HG03025 (cell line): ENCODE data around the gene EID1.
"Not testable (repeated sequence)": the region's sequence is repeated elsewhere in the genome, so short reads cannot be mapped to it uniquely, and the experiment has no call there.

ENCODE experiments used
- ATAC-seq: cut with Tn5 transposase; IDR thresholded peaks from one replicate; pipeline ENCODE4 v1.9.1; 2021; ENCODE audit warnings: mild to moderate bottlenecking, moderate library complexity; ENCODE audit not compliant: unreplicated experiment, low FRiP score

EID1 gene, protein sequence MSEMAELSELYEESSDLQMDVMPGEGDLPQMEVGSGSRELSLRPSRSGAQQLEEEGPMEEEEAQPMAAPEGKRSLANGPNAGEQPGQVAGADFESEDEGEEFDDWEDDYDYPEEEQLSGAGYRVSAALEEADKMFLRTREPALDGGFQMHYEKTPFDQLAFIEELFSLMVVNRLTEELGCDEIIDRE

DNA sequence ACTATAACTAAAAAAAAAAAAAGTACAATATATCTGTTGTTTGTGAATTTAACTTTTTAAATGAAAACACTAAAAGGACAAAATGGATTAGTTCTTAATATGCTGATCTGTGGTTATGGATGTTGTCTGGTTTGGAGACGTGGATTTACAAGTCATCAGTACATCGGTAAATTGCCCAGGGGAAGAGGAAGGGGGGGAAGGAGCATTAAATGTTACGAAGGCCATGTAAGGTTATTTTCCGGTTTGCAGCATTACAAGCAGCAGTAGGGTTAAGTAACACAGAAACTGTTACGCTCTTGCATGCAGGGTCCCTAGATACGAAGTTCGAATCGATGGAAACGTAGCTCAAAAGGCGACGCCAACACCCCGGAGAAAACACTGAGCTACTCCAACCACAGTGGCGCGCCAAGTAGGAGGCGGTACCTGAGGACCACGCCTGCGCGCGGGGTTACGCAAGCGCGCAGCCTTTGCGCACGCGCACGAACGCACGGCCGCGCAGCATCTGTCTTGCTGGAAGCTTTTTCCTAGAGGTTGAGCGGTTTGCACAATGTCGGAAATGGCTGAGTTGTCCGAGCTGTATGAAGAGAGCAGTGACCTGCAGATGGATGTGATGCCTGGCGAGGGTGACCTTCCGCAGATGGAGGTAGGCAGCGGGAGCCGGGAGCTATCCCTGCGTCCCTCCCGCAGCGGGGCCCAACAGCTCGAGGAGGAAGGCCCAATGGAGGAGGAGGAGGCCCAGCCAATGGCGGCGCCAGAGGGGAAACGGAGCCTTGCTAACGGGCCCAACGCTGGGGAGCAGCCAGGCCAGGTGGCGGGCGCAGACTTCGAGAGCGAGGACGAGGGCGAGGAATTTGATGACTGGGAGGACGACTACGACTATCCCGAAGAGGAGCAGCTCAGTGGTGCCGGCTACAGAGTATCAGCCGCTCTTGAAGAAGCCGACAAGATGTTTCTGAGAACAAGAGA, at the start of gene EID1:
EID1 (plus strand) TSS at position 505 of the 966 bp plus-strand sequence; CDS start at position 548, 43 bp downstream.
- ATAC-seq: peak; percentile 97

DNA sequence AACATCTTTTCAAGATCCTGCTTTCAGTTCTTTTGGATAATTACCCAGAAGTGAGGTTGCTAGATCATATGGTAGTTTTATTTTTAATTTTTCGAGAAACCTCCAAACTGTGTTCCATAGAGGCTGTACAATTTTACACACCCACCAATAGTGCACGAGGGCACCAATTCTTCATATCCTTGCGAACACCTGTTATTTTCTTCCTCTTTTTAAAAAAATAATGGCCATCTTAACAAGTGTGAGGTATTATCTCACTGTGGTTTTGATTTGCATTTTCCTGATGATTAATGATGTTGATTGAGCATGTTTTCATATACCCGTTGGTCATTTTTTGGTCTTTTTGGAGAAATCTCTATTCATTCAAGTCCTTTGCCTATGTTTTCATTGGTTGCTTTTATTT, 49.5 kb upstream of the EID1 start:
- ATAC-seq: no peak

DNA sequence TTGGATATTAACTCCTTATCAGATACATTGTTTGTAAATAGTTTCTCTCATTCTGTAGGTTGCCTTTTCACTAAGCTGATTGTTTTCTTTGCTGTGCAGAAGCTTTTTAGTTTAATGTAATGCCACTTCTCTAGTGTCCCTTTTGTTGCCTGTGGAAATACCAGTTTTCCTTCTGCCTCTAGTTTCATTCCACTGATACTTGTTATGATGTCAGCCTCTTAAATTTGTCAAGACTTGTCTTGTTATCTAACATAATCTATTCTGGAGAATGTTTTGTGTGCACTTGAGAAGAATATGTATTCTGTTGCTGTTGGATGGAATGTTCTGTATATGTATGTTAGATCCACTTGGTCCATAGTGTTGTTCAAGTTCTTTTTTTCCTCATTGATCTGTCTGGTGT, 49.0 kb upstream of the EID1 start:
- ATAC-seq: no peak

DNA sequence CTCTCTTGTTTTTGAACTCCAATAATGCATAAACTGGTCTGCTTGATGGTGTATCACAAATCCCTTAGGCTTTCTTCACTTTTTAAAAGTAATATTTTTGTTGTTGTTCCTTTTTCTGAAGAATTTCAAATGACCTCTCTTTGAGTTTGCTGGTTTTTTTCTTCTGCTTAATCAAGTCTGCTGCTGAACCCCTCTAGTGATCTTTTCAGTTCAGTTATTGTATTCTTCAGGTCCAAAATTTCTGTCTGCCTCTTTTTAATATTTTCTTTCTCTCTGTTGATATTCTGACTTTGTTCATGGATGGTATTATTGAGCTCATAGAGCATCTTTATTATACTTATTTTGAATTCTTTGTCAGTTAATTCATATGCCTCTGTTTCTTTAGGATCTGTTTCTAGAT, 45.3 kb upstream of the EID1 start:
- ATAC-seq: no peak

DNA sequence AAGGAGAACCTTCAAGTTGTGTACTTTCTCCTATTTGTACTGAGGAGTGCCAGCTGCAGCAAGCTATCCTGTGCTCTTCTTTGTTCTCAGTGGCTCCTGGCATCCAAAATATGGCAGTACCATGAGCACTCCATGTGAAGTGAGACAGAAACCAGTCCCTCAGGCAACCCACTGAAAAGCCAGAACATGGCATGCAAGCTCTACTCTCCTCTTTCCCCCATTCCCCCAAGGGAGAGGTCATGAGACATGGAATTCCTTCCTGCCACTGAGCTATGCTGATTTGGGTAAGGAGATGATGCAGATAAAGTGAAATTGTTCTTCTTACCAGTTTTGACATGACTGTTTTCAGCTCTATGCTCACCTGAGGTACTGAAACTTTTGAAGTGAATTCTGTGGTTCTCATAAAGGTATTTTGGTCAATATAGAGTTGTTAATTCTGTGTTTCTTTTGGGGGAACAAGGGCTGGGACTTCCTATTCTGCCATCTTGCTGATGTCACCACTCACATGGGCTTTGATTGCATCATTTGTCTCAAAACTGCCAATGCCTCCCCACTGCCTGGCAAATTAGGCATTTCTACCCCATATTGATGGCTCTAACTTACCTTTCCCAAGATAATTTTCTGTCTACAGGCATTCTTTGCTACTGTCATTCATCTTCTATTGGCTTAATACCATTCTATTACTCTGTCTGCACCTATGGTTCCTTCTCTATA, 44.3 kb upstream of the EID1 start:
- ATAC-seq: no peak

DNA sequence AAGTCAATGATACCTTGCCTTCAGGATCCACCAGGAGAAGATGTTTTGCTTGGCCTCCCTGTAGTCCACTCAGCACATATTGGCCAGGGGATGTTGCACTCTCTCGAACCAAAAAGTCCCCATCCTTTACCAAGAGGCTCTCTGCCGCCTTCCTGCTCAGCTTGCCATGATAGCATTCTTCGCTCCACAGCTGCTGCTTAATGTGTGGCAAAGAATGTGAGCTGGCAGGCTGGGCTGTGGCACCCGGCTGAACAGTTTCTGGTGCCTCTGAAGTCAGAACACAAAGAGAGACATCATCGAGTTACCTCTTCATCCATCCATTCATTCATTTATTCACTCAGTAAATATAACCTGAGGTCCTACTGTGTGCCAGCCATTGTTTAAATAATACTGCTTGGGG, 43.2 kb upstream of the EID1 start:
- no peak for ATAC-seq

DNA sequence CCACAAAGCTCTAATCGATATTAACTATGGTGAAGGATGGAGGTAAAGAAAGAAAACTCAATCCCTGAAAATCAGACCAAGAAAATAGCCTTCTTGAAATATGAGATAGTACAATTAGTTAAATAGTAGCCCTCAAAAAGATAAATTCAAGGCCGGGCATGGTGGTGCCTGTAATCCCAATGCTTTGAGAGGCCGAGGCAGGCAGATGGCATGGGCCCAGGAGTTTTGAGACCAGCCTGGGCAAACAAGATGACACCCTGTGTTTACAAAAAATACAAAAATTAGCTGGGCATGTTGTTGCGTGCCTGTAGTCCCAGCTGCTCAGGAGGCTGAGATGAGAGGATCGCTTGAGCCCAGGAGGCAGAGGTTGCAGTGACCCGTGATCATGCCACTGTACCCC, 35.4 kb upstream of the EID1 start:
- ATAC-seq: no peak

DNA sequence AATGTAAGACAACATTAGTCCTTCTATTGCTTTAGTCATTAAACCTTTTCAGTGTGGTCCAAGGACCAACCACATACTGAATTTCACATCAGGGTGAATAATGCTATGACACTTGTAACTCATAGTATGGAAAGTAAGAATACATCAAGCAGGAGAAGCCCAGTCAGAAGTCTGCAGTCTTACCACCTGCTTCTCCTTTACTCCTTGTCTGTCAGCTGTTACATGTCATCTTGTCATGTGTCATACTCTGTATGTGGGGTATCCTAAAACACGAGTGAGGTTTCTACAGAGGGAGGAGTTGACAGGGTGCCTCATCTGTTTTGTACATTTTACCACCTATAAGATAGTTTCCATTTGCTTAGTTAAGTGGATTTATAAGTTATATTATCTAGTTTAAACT, 32.8 kb upstream of the EID1 start:
- ATAC-seq: no peak

DNA sequence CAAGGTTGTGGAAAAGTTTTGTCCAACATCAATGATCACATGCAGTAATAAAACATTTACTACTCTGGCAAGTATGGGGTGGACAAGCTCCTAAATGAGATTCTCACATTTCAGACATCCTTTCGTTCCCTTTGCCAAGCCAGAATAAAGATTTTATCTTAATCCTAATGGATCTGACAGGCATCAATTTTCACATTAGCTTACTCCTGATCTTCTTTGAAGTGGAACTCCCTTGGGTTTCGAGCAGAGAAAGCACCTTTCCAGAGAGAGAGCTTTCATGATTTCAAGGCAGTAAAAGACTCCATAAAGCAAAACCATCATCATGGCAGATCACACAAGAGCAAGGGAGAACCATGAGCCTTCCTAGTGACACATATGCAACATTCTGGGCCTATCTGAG, 27.3 kb upstream of the EID1 start:
- no peak for ATAC-seq

DNA sequence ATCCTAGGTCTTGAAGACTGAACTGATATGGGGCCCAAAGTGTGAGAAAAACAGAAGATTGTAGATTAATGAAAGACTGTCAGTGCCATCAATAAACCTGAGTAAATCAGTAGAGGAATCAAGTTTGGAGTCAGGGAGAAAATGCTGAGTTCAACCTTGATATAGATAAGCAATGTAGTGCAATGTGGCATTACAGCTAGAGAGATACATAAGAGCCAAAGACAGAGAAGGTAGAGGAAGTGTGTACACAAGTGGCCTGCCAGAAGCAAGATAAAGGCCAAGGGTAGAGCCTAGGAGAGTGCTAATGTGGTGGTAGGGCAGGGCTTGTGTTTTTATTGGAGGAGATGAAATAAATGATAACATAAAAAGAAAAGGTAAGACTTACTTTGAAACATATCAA, 26.0 kb upstream of the EID1 start:
- no peak for ATAC-seq

DNA sequence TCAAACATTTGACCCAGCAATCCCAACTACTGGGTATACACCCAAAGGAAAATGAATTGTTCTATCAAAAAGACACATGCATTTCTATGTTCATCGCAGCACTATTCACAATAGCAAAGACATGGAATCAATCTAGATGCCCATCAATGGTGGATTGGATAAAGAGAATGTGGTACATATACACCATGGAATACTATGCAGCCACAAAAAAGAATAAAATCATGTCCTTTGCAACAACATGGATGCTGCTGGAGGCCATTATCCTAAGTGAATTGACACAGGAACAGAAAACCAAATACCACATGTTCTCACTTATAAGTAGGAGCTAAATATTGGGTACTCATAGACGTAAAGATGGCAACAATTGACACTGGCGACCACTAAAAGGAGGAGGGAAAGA, 23.5 kb upstream of the EID1 start:
- not testable (repeated sequence) for ATAC-seq

DNA sequence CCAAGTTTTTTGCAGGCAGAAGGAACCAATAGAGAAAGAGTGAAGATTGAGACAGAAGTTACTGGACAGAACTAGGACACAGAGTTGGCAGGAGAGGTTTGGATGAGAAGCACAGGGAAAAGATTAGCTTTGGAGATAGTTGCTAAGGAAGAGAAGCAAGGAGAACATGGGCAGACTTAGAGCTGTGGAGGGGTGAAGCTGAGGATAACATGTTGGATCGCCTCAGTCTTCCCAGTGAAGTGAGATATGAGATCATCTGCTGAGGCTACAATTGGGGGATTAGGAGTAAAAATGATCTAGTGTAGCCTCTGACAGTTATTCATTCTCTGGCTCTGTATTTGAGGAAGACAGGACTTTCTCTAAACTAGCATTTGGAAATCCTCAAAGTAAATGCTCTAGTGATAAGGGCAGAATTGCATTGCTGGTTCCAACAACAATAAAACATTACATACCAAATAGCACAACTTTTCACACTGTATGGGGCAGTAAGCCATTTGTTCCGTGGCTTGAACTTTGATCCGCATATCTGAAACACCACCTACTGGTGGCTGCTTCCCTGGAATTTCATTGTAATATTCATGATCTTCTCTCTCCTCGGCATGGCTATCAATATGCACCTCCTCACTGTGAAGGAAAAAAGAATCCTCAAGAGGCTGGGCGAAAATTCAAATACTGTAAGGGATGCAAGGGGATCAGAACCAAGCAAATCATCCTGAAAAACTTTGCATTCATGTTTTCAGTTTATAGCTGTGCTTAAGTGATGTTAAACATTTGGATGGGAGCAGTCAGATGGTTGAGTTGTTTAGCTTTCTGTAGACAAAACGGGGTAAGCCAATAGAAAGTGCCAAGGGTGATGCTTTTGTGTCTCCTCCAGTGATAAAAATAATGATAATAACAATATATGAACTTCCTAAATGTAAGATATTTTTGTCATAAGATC, 22.2 kb upstream of the EID1 start:
- ATAC-seq: no peak

DNA sequence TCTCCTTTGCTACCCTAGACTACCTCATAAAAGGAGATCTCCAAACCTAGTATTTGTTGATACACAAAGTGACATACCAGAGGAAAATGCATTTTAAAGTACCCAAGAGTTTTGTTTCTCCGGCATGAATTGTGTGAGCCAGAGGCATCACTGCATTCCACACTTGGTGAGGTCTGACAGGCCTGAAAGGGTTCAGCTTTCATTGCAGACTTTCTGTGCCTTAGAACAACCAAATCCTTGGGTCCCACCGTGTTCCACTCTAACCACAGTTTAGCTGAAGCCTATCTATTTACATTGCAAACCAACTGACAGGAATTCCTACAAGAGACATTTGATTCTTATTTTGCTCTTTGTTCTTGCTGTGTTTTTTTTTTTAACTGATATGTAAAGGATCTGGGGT, 21.0 kb upstream of the EID1 start:
- no peak for ATAC-seq

DNA sequence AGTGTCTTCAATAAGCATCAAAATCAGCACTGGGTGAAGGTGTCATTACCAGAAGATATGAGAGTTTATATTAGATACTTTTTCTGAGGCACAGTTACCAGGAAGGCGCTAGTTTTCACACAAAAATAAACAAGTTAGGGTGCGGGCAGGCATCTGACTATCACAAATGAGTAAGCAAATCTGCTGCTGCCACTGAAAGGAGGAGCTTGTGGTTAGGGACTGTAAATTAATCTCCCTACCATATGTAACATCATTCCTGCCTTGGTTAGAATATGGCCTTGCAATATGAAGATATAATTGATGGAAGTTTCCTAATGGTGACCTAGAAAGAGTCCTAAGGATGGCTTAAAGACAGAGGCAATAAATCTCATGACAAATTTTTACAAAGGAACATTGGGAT, 19.5 kb upstream of the EID1 start:
- ATAC-seq: no peak

DNA sequence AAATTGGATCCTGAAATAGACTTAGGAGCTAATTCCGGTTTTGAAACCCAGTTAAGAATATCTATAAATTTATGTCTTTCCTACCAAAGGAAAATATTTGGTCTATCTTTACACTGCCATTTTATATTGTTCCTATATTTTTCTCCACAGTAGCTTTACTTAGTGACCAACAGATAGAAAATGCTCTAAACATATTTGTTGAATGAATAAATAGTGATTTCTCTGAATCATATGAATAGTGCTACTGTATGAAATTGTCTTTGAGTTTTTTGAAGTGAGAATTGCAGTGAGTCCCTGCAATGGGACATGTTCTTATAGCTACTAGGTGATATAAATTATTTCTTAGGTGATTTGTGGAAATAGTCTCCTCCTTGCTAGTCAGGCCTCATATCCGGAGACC, 18.5 kb upstream of the EID1 start:
- ATAC-seq: no peak

DNA sequence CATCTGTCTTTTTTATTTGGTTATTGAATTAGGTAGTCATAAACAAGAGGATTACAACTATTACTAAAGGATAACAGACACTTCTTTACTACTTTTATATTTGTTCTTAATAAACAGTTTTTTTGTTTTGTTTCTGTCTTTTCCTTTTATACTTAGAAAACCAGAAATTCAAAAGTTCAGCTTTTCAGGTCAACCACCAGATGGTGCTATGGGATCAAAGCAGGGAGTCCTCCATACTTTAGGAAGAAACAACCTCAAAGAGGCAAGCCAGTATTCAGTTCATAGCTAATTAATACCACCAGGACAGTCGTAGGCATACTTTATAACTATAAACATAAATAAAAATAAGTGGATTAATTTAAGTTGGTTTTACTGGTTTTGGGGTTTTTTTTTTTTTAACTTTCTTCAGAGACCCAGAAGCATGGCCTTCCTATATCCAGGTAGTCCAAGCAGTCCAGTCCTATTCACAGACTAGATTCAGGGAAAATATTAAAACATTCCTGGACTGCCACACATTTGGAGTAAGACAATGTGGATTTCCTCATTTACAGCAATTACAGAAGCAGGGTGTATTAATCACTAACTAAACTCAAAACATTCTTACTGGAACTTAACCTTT, 16.0 kb upstream of the EID1 start:
- ATAC-seq: no peak

DNA sequence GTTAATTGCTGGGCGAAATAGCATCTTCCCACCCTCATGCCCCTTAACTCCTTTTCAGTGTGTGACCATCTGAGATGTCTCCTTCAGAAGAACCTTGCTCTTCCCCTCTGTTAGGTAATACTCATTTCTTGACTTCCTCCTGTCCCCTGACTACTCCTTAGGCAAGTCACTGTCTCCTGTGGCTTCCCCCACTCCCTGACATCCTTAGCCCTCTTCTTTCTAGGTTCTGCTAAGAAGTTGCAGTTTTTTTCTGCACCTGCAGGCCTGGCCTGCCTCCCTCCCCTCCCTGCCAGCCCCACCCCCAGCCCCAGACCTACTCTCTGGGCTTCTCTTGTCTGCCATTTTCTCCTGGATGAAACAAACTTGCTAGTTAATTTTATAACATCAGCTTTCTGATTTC, 15.2 kb upstream of the EID1 start:
- ATAC-seq: no peak

DNA sequence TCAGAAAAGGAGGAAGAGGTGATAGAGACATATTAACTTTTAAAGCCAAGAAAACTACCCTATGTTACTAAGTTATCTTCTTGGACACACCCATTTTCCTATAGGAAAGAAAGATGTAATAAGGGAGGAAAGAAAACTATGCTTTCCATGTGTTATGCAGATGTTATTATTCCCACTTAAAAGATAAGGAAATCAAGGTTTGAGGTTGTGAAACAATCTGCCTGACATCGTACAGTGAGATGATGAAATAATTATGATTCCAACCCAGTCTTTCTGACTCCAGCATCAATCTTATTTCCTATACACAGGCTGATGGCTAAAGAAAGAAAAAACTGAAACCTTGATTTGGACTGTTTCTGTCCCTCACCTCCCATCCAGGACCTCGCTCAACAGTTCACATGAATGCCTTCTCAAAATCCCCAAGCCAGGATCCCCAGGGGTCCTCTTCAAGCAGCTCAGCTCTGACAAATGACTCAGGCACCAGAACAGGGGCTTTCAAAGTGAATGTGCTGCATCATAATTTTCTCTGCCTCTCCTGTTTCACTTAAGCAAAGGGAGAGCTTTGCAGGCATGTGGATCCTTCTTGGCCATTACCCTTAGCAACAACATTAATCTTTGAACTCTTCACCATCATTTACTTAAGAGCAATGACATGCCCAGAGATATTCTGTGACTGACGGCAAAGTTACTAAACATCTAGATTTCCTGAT, 12.4 kb upstream of the EID1 start:
- ATAC-seq: no peak

DNA sequence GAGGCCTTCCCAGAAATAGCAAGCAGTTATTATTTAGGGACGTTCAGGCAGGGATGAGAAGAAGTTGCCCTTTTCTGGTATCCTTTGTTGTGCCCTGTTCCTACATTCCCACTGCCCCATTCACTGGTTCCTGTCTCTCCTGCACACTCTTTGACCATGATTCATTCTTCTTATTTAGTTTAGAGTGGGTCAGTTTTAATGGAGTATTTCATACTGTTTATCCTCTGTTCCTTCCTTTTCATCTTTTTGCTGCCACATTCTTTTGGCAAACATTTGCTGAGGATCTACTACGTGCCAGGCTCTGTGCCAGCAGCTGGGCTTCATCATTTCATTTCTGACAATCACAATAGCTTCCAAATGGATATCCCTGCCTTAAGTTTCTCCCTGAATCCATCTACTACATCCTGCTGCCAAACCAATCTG, 11.8 kb upstream of the EID1 start:
- ATAC-seq: no peak
